OCI-LY7 (cell line): Measurements from ENCODE around the gene DEPDC7. TPM values are rescaled to one million over a fixed set of nuclear protein-coding genes. Genes with fewer than 3 reads are reported as not detected.

ENCODE experiments used
- BruUV-seq: library from RNA; stranded (reverse); fragments of 400-500 nt; replicated peaks from 2 replicates; lab custom pipeline; 2021; lab: Mats Ljungman, UMichigan
- CTCF ChIA-PET: fragments of 300-600 bp; sonication (Branson Sonifier 250); formaldehyde crosslinking; loops from one replicate; lab custom pipeline; 2022; ENCODE audit warnings: antibody characterized with exemption; ENCODE audit not compliant: unreplicated experiment; lab: Charles Lee
- POLR2A ChIA-PET: fragments of 300-600 bp; sonication (Branson Sonifier 250); formaldehyde crosslinking; loops from one replicate; lab custom pipeline; 2022; ENCODE audit warnings: antibody characterized with exemption; lab: Charles Lee
- DNase-seq: peaks from one replicate; pipeline ENCODE4 v3.0.0-alpha.2; 2015; ENCODE audit warnings: low spot score
- H2AFZ ChIP-seq: fragments of 200-600 bp; sonication (generic), shearing (Covaris generic); 2 replicates; pipeline ENCODE4 v1.6.1; 2014; ENCODE audit warnings: mild to moderate bottlenecking, antibody characterized with exemption, low read length, moderate library complexity
- H3K27ac ChIP-seq: fragments of 200-600 bp; sonication (generic); 2 replicates; pipeline ENCODE4 v1.5.1; 2014; ENCODE audit warnings: mixed run types, low read depth, mild to moderate bottlenecking, moderate library complexity, low read length, inconsistent platforms; ENCODE audit not compliant: poor library complexity, severe bottlenecking
- H3K36me3 ChIP-seq: fragments of 200-600 bp; sonication (generic); 2 replicates; pipeline ENCODE4 v1.6.1; 2014; ENCODE audit warnings: mild to moderate bottlenecking, antibody characterized with exemption, low read length, moderate library complexity, mixed read lengths; ENCODE audit not compliant: insufficient read depth
- H3K4me1 ChIP-seq: fragments of 200-600 bp; sonication (generic); 2 replicates; pipeline ENCODE4 v1.5.1; 2014; ENCODE audit warnings: mild to moderate bottlenecking, low read length; ENCODE audit not compliant: insufficient read depth, poor library complexity, severe bottlenecking
- H3K4me2 ChIP-seq: fragments of 200-600 bp; sonication (generic); 2 replicates; pipeline ENCODE4 v1.6.1; 2014; ENCODE audit warnings: mild to moderate bottlenecking, low read length
- H3K4me3 ChIP-seq: fragments of 200-600 bp; sonication (generic); 2 replicates; pipeline ENCODE4 v1.5.1; 2014; ENCODE audit warnings: mild to moderate bottlenecking, low read depth, low read length; ENCODE audit not compliant: poor library complexity, severe bottlenecking
- H3K79me2 ChIP-seq: fragments of 200-600 bp; sonication (generic); 2 replicates; pipeline ENCODE4 v1.6.1; 2016; ENCODE audit warnings: low read depth, mild to moderate bottlenecking, low read length, moderate library complexity, mixed read lengths; ENCODE audit not compliant: insufficient read depth
- H3K9me2 ChIP-seq: fragments of 200-600 bp; sonication (generic); 2 replicates; pipeline ENCODE4 v1.6.1; 2016; ENCODE audit warnings: mild to moderate bottlenecking, low read length, mixed read lengths; ENCODE audit not compliant: insufficient read depth
- H3K9me3 ChIP-seq: fragments of 200-600 bp; sonication (generic); 2 replicates; pipeline ENCODE4 v1.6.1; 2014; ENCODE audit warnings: mild to moderate bottlenecking, mixed run types, low read length, mixed read lengths
- H4K20me1 ChIP-seq: fragments of 200-600 bp; sonication (generic); 2 replicates; pipeline ENCODE4 v1.6.1; 2014; ENCODE audit warnings: mild to moderate bottlenecking, antibody characterized with exemption, low read length, moderate library complexity, mixed read lengths; ENCODE audit not compliant: insufficient read depth
- EZH2phosphoT487 ChIP-seq: fragments of 200-600 bp; sonication (generic); IDR thresholded peaks from 2 replicates; pipeline ENCODE4 v1.6.1; 2018; ENCODE audit warnings: low read depth, borderline replicate concordance, mild to moderate bottlenecking, mixed run types, antibody characterized with exemption, low read length, moderate library complexity, mixed read lengths
- intact Hi-C: fragments of 100-400 bp; cut with micrococcal nuclease; formaldehyde crosslinking; loops from one replicate; pipeline ENCODE4 v1.10.0; 2022; ENCODE audit not compliant: unreplicated experiment
- total RNA-seq, 2 experiments: library from RNA; depleted of rRNA in 1 of 2; stranded (reverse); fragments of >200 nt in 1 of 2; shearing (Covaris generic) in 1 of 2; gene quantifications; 2 replicates each; pipeline ENCODE4 v1.2.3, GENCODE V29; 2014 to 2022
- TF ChIP-seq, protein P1 (sequence below): fragments of 200-600 bp; sonication (generic); conservative IDR thresholded peaks from 2 replicates; pipeline ENCODE4 v1.5.1; 2014; ENCODE audit warnings: mild to moderate bottlenecking, antibody characterized with exemption, low read length, moderate library complexity, mixed read lengths

Gene DEPDC7
- total RNA-seq, 2 experiments from 2014 or later = 0.66 to 1.5 TPM

DNA sequence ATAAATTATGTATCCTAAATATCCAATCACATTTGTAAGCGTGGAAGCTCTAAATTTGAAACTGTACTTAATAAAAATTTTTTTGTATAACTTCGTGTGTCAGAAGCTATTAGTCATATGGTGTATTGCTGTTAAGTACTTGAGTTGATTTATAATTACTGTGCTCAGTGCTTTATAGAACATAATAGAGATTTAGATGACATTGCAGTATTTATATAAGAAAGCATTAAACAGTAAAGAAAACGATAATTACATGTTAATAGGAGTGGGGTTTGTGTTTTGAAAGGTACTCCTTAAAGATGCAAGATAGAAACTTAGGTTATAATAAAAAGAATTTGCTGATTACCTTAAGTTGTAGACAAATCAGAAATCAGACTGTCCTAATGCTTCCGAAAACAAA, 17.8 kb downstream of the DEPDC7 start:
- H3K4me3 ChIP-seq = no peak overlapping the region
- no peaks in the 10 kb centered on the region for H3K9me2 ChIP-seq
- no peak for DNase-seq
- no TSS peak for BruUV-seq
- CTCF ChIA-PET = no interaction called here
- H3K9me3 ChIP-seq = no peaks in the 10 kb centered on the region
- H3K79me2 ChIP-seq = no peaks in the 10 kb centered on the region
- intact Hi-C loops = loop anchor here (10.0 kb wide), 1 partner anchor 139 kb away; the partner anchor contains the start of gene QSER1
- no peak overlapping the region for H3K27ac ChIP-seq
- no peak for TF ChIP-seq EZH2phosphoT487
- TF ChIP-seq, protein P1, sequence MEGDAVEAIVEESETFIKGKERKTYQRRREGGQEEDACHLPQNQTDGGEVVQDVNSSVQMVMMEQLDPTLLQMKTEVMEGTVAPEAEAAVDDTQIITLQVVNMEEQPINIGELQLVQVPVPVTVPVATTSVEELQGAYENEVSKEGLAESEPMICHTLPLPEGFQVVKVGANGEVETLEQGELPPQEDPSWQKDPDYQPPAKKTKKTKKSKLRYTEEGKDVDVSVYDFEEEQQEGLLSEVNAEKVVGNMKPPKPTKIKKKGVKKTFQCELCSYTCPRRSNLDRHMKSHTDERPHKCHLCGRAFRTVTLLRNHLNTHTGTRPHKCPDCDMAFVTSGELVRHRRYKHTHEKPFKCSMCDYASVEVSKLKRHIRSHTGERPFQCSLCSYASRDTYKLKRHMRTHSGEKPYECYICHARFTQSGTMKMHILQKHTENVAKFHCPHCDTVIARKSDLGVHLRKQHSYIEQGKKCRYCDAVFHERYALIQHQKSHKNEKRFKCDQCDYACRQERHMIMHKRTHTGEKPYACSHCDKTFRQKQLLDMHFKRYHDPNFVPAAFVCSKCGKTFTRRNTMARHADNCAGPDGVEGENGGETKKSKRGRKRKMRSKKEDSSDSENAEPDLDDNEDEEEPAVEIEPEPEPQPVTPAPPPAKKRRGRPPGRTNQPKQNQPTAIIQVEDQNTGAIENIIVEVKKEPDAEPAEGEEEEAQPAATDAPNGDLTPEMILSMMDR = no peak
- no peaks in the 10 kb centered on the region for H3K4me1 ChIP-seq
- POLR2A ChIA-PET = interaction anchor here (0.8 to 3.2 kb wide), 5 partner anchors 8 to 73 kb away, joined by 4 to 16 read pairs (median 5); no protein-coding TSS in a partner anchor
- H4K20me1 ChIP-seq = no peaks in the 10 kb centered on the region
- H2AFZ ChIP-seq = no peak overlapping the region
- no peaks in the 10 kb centered on the region for H3K36me3 ChIP-seq
- no peak overlapping the region for H3K4me2 ChIP-seq

DNA sequence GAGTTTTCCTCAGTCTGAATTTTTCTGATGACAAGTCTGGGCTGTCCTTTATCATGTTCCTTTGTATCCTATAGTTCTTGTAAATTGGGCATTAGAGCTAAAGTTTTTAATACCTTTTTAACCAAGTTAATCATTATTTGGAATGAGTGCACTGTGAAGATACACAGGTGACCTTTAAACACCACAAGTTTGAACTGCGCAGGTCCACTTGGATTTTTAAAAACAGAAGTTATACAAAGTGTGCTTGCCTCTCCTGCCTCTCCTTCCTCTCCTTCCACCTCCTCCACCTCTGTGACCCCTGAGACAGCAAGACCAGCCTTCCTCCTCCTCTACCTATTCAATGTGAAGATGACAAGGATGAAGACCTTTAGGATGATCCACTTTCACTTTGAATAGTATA, 19.3 kb downstream of the DEPDC7 start:
- intact Hi-C loops = loop anchor here (10.0 kb wide), 1 partner anchor 140 kb away; the partner anchor contains the start of gene QSER1
- ChIA-PET POLR2A (interaction anchor here (0.7 kb wide), 1 partner anchor 13 kb away, joined by 4 read pairs; no protein-coding TSS in a partner anchor), CTCF (no interaction called here)

More for the DNA sequence above, 19.3 kb downstream of the DEPDC7 start:
- Histone ChIP-seq H3K4me1 (no peaks in the 10 kb centered on the region), H3K9me2 (no peaks in the 10 kb centered on the region), H3K27ac (no peak overlapping the region), H3K4me3 (no peak overlapping the region), H4K20me1 (no peaks in the 10 kb centered on the region), H3K4me2 (no peak overlapping the region), H2AFZ (no peak overlapping the region), H3K79me2 (no peaks in the 10 kb centered on the region; the same call in 1 of the 2 replicates), H3K36me3 (no peaks in the 10 kb centered on the region), H3K9me3 (no peaks in the 10 kb centered on the region)
- TF ChIP-seq EZH2phosphoT487 = no peak
- TF ChIP-seq, protein P1 = no peak
- no TSS peak for BruUV-seq
- no peak for DNase-seq
